Activated CD8-positive, alpha-beta memory T cell treated with anti-CD3 and anti-CD28 coated beads for 4 hours (primary cell): ENCODE results near the gene ERCC3.

Experiments
- DNase-seq, 2 donors: peaks; one replicate each; pipeline ENCODE4 v3.0.0-alpha.2; 2020; ENCODE audit warnings: low read depth in 2 of 2

The ERCC3 gene

GRCh38 chr2:127293748-127294562 is at the start of gene ERCC3:
ERCC3 (minus strand) TSS chr2:127294144; CDS start chr2:127294081, 63 bp downstream.
- peak; percentile 64 to 71 for DNase-seq

GRCh38 chr2:127343277-127343676 is 49.3 kb upstream of the ERCC3 start:
- no peak for DNase-seq

GRCh38 chr2:127342101-127342500 is 48.2 kb upstream of the ERCC3 start:
- DNase-seq: no peak

GRCh38 chr2:127332335-127332734 is 38.4 kb upstream of the ERCC3 start:
- DNase-seq: no peak

- no peak for DNase-seq
Observed at GRCh38 chr2:127330753-127331152, 36.8 kb upstream of the ERCC3 start.

- no peak for DNase-seq
Observed at GRCh38 chr2:127326289-127326945, 32.5 kb upstream of the ERCC3 start.

GRCh38 chr2:127324635-127325034 is 30.7 kb upstream of the ERCC3 start:
- DNase-seq: no peak

GRCh38 chr2:127321303-127321702 is 27.4 kb upstream of the ERCC3 start:
- no peak for DNase-seq

GRCh38 chr2:127320586-127321275 is 26.8 kb upstream of the ERCC3 start:
- DNase-seq: no peak

GRCh38 chr2:127320067-127320466 is 26.1 kb upstream of the ERCC3 start:
- no peak for DNase-seq

- DNase-seq: no peak
Observed at GRCh38 chr2:127314193-127314988, 20.4 kb upstream of the ERCC3 start.

GRCh38 chr2:127313406-127313805 is 19.5 kb upstream of the ERCC3 start:
- no peak for DNase-seq

- no peak for DNase-seq
Observed at GRCh38 chr2:127310980-127311379, 17.0 kb upstream of the ERCC3 start.

- DNase-seq: no peak
Observed at GRCh38 chr2:127309468-127309867, 15.5 kb upstream of the ERCC3 start.

- DNase-seq: no peak
Observed at GRCh38 chr2:127308586-127309138, 14.7 kb upstream of the ERCC3 start.

- DNase-seq: no peak
Observed at GRCh38 chr2:127305990-127306585, 12.1 kb upstream of the ERCC3 start.

GRCh38 chr2:127302168-127302567 is 8.2 kb upstream of the ERCC3 start:
- DNase-seq: no peak

GRCh38 chr2:127293386-127293747 is 577 bp downstream of the ERCC3 start:
- no peak for DNase-seq

- no peak for DNase-seq
Observed at GRCh38 chr2:127288274-127288673, 5.7 kb downstream of the ERCC3 start.

- no peak for DNase-seq
Observed at GRCh38 chr2:127283275-127283674, 10.7 kb downstream of the ERCC3 start.

GRCh38 chr2:127280693-127281092 is 13.3 kb downstream of the ERCC3 start:
- no peak for DNase-seq
